Pons (tissue), 1 donor: ENCODE results near the gene PKIB.
"Not testable (repeated sequence)": the region's sequence is repeated elsewhere in the genome, so short reads cannot be mapped to it uniquely, and the experiment has no call there.

Experiments
- DNase-seq: peaks from one replicate; pipeline ENCODE4 v3.0.0-alpha.2; 2016; ENCODE audit warnings: low spot score

Gene PKIB

GRCh38 chr6:122710908-122711635 lies 100.9 kb downstream of the PKIB start:
- DNase-seq, result no peak

GRCh38 chr6:122712093-122712447 lies 101.9 kb downstream of the PKIB start:
- no peak for DNase-seq

DNA sequence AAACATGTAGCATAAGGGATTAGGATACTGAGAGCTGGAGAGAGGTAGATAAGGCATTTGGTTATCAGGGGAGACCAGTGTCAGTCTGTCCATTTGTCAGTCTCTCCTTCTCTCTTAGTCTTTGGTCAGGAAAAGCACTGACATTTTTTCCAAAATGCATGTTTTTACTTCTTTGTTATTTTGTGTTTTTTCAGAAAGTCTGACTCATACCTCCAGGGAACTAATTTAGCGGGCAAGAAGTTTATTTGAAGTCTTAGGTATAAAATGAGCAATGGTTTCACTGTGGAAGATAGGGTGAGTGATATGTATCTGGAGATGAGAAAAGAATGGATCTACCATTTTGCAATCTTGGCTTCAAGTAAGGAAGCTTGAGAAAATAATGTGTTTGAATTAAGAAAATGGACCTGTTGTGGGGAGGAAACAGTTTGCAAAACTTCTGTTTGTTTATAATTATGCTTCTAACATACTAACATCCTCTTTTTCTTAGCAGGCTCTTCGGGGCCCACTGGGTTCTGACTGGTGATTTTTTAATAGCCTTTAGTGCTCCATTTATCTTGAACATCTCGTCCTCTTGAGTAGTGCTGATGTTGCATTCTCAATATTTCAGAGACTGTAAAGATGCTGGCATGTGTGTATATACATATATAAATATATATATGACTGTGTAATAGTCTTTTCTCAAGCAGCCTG lies 102.4 kb downstream of the PKIB start:
- no peak for DNase-seq

DNA sequence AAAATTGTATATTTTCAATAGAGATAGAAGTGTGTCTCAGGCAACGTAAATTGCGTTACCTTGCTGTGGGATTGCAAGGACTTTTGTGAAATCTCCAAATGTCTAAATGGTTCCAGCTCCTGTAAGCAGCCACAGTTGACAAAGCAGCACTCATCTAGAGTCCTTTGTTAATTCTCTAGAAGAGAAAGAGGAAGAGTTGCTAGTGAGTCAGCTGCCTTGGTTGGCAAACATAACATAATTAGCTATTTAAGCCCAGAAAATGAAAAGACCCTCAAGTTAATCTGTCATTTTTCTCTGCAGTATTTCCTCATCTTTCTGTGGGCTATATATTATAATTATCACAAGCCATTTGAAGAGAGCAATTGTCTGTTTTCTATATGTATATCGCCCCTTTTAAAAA lies 102.9 kb downstream of the PKIB start:
- DNase-seq, result peak; percentile 76

- no peak for DNase-seq
Observed at GRCh38 chr6:122714059-122714458, 103.9 kb downstream of the PKIB start.

GRCh38 chr6:122715725-122716124 lies 105.5 kb downstream of the PKIB start:
- no peak for DNase-seq

DNA sequence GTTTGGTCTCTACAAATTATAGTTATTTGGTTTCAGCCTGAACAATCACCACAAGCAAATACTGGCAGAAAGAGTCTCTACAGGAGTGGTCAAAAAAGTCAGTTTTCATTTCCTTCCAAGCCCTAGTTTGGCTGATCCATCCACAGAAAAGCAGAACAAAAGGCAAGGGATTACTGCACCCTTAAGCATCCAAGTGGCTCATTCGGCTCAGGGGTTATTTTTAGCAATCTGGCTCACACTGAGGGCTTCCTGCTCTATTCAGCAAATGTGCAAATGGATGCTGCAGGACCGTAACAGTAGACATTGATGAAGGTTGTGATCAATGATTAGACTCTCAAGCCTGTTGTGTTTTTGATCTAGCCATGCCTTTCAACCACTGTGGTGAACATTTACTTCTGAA lies 107.1 kb downstream of the PKIB start:
- peak; percentile 49 for DNase-seq

DNA sequence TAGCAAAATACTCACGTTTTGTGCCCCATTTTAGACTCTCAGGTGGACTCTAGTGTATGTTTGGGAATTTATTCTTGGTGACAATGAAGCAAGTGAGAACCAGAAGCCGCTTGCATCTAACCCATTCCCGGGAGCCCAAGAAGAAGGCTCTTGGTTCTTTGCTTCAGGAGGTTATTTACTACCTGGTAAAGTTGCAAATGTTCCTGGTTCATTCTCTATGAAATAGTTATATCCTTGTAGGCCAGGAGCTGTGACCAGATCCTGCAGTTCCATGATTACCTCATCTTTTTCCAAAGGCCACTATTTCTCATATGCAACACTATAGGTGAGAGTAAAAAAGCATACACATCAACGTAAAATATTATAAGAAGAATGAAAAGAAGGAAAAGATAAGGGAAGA lies 108.4 kb downstream of the PKIB start:
- no peak for DNase-seq

- no peak for DNase-seq
Observed at GRCh38 chr6:122719176-122719575, 109.0 kb downstream of the PKIB start.

- no peak for DNase-seq
Observed at GRCh38 chr6:122722746-122723145, 112.5 kb downstream of the PKIB start.

DNA sequence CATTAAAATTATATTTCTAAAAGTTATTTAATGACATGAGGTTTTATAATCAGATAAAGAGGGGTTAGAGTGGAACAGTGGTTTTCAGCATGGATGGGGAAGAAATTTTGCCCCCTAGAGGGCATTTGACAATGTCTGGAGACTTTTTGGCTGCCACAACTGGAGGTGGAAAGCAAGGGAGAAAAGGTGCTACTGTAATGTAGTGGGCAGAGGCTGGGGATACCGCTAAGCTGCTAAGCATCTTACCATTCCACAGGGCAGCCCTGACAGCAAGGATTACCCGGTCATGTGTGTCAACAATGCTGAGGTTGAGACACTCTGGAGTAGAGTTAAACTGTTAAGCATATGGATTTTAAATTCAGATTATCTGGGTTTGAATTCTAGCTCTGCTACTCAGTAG lies 116.4 kb downstream of the PKIB start:
- no peak for DNase-seq

GRCh38 chr6:122727244-122727643 lies 117.0 kb downstream of the PKIB start:
- DNase-seq, result no peak

DNA sequence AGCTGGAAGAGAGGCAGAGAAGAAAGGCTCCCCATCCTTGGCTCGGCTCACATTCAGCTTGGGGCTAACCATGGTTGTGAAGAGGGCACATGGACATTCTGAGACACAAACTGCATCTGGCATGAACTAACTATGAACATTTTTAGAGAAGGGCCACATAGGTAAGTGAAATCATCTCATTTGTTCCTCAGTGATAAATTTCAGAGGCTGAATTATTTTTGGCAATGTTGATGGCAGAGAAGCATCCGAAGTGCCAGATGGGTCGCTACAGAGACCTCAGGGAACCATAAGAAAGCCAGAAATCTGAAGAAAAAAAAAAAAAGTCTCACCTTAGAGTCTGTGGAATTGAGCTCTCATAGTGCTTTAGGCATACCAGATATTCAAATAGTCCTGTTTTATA lies 120.1 kb downstream of the PKIB start:
- DNase-seq, result no peak

DNA sequence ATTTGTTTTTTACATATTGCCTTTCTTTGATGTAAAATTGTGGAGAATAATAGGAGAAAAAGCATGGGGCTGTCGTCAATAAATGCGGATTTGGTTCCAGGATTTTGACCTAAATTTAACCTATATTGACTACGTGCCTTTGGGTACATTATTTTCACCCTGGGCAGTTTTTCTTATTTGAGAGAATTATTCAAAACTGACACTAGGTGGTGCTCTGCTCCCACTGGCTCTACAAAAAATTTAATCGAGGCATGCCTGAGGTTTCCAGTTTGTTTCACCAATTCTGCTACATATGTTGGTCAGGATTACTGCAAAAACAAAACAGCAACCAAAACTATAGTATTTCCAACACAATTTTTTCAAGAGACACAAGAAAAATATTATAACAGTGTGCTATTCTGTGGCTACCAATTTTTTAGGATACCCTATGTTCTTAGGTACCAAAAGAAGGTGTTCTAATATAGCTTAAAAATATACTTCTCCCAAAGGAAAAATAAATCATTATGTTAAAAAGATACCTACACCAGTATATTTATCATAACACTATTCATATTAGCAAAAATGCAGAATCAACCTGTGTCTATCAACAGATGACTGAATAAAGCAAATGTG lies 120.7 kb downstream of the PKIB start:
- DNase-seq, result peak; percentile 70

- DNase-seq, result no peak
Observed at GRCh38 chr6:122733259-122733658, 123.1 kb downstream of the PKIB start.

DNA sequence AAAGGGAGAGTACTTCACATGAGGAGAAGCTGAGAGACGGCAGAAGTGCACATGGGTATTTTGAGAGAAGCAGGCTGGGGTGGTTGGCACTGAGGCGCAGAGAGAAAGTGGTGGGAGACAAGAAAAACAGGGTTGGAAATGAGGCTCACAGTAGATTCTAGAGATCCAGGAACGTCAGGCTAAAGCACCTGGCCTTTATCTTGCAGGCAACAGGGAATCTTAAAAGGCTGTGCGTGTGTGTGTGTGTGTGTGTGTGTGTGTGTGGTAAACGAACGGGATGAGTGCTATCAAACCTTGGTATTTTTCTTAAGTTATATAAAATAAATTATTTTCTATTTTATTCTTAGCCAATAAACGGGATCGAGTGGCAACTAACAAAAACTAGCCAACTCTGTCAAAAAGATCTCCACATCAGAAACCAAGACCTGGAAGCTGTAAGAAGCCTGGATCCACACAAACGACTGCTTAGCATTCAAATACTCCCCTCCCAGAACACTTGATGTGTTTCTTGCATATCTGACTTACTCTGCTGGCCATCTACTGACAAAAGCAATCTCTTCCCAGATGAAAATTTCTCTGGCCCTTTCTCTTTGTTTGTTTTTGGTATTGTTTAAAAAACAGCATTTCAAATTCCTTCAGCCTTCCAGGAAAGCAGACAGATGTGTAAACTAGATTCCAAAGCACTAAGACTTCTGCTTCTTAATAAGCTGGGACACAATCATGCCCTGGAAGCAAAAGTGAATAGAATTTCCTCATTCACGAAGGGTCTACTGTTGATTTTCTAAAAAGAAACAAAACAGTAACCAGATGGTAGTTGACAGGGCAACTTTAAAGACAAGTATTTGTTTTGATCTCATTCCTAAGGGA lies 124.6 kb downstream of the PKIB start:
- DNase-seq, result no peak

DNA sequence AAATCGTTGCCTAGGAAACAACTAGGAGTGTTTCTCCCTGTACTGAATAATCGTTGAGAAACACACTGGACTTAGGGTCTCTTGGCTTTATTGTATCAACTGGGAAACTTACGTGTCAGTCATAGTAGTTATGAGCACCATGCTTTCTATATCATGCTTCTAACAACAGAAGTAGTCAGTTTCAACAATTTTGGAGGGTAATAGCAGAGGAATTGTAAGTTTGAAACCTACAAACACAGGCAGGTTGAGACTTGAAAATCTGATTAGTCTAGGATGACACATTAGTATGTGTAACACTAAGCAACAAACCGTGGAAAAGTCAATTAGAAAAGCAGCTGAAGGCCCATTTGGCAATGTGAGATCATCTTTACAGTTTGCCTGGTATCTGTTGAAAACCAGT lies 125.4 kb downstream of the PKIB start:
- no peak for DNase-seq

DNA sequence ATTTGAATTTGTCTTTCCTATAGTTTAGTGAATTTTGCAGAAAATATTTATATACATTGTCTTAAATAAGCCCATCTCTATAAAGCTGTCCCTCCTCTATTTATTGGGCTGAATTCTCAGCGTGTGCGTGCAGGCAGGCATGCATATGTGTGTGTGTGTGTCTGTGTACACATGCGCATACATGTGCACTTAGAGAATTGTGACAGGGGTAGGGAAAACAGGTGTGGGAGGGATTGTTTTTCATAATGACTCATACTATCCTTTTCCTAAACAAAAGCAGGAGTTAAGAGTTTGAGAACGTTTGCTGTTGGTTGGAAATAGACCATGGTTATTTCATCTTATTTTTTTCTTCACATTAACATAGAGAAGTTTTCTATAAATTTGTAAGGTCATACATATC lies 126.0 kb downstream of the PKIB start:
- no peak for DNase-seq

DNA sequence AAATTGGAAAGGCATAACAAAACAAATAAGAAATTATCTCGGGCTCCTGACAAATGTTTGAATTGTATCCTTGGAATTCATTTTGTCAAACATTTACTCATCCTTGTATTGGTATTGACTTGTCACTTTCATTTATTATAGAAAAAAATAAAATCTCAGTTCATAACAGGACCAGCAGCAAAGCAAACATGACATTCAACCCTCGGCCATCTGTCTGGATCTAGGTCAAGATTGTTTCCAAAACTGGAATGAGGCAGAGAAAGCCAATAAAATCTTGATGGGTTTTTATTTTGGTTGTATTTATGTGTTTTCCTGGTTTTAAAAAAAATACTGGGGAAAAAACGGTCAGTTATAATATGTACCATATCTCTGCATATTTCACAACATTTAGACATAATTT lies 126.4 kb downstream of the PKIB start:
- no peak for DNase-seq

GRCh38 chr6:122740091-122740490 lies 129.9 kb downstream of the PKIB start:
- DNase-seq, result no peak

- no peak for DNase-seq
Observed at GRCh38 chr6:122740936-122741335, 130.7 kb downstream of the PKIB start.

GRCh38 chr6:122744247-122744646 lies 134.0 kb downstream of the PKIB start:
- peak; percentile 51 for DNase-seq

DNA sequence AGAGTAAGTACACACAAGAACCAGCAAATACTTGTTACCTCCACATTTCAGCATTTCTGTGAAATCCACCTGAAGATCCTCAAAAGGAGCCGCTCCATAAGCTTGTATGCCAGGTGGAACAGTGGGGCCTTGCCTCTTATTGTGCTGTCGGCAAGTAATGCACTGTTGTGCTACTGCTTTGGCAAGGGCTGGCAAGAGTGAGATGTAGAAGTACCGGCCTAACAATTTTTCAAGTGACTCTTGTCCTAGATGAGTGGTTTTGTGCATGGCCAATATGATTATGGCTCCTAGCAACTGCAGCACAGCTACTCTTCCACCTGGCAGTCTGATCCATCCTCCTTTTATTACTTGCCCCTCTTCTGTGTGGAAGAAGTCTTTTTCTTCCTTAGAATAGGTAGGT lies 134.7 kb downstream of the PKIB start:
- not testable (repeated sequence) for DNase-seq
